AG04450 (cell line): Measurements from ENCODE around the gene MEIOSIN. TPM values are rescaled to one million over a fixed set of nuclear protein-coding genes. Genes with fewer than 3 reads are reported as not detected.

Experiments used
- CTCF ChIA-PET: fragments of 300-600, 350-600 bp; formaldehyde crosslinking; extraction: SDS; loops from one replicate; lab custom pipeline; 2022; ENCODE audit warnings: antibody characterized with exemption, inconsistent platforms; lab: Charles Lee
- POLR2A ChIA-PET: fragments of 350-600 bp; formaldehyde crosslinking; extraction: SDS; loops from one replicate; lab custom pipeline; 2021; ENCODE audit warnings: antibody characterized with exemption, inconsistent platforms; lab: Yijun Ruan, JAX
- DNase-seq: peaks from one replicate; pipeline ENCODE4 v3.0.0-alpha.2; 2011; ENCODE audit warnings: low read depth, low spot score
- H3K27ac ChIP-seq: one replicate; pipeline ENCODE4 v1.5.1; 2012; ENCODE audit warnings: low read depth, low read length, control low read depth
- H3K27me3 ChIP-seq: one replicate; pipeline ENCODE4 v1.6.0; 2012; ENCODE audit warnings: low read length; ENCODE audit not compliant: control insufficient read depth, insufficient read depth
- H3K4me3 ChIP-seq: 2 replicates; pipeline ENCODE4 v1.5.1; 2011; ENCODE audit warnings: mild to moderate bottlenecking, low read depth, low read length, control low read depth
- H3K9me3 ChIP-seq: 2 replicates; pipeline ENCODE4 v1.5.1; 2012; ENCODE audit warnings: low read length; ENCODE audit not compliant: control insufficient read depth, insufficient read depth
- CTCF ChIP-seq: IDR thresholded peaks from 2 replicates; pipeline ENCODE4 v1.5.1; 2011; ENCODE audit warnings: low read depth, low read length, control low read depth, inconsistent platforms
- polyA plus RNA-seq: library from polyadenylated mRNA; depleted of rRNA; stranded (reverse); fragments of >200 nt; gene quantifications from 2 replicates; pipeline ENCODE4 v1.2.3, GENCODE V29; 2011

Gene MEIOSIN
- polyA plus RNA-seq, 1 experiment: not detected

GRCh38 chr19:45764945-45765701 is 31.9 kb downstream of the MEIOSIN start:
- Histone ChIP-seq H3K27me3 (no peaks in the 10 kb centered on the region), H3K27ac (no peak overlapping the region), H3K9me3 (no peaks in the 10 kb centered on the region; the same call in 1 of the 2 replicates), H3K4me3 (no peak overlapping the region)
- no peak for TF ChIP-seq CTCF
- DNase-seq: no peak
- ChIA-PET POLR2A (interaction anchor here (0.6 kb wide), 1 partner anchor 48 kb away, joined by 13 read pairs; no protein-coding TSS in a partner anchor), CTCF (interaction anchor here (0.7 to 1.1 kb wide), 3 partner anchors 34 to 72 kb away, joined by 4 to 9 read pairs (median 5); no protein-coding TSS in a partner anchor)

- DNase-seq: no peak
- POLR2A ChIA-PET: no interaction called here
- CTCF ChIA-PET: no interaction called here
Observed at GRCh38 chr19:45765702-45766295, 32.6 kb downstream of the MEIOSIN start.

GRCh38 chr19:45766296-45766868 is 33.1 kb downstream of the MEIOSIN start:
- no peaks in the 10 kb centered on the region; the same call in 1 of the 2 replicates for H3K9me3 ChIP-seq
- peak overlapping the region; percentile 67 for H3K4me3 ChIP-seq
- ChIA-PET POLR2A (interaction anchor here (1.0 to 4.7 kb wide), 5 partner anchors 13 to 74 kb away, joined by 7 to 50 read pairs (median 27); partner anchors contain the start of genes FBXO46, QPCTL and SNRPD2), CTCF (no interaction called here)
- DNase-seq: no peak
- no peak for TF ChIP-seq CTCF
- H3K27me3 ChIP-seq: no peaks in the 10 kb centered on the region
- peak overlapping the region; percentile 91 for H3K27ac ChIP-seq

More at GRCh38 chr19:45765702-45766295, 32.6 kb downstream of the MEIOSIN start:
- Histone ChIP-seq H3K27me3 (no peaks in the 10 kb centered on the region), H3K9me3 (no peaks in the 10 kb centered on the region; the same call in 1 of the 2 replicates), H3K4me3 (no peak overlapping the region; the same call in 1 of the 2 replicates), H3K27ac (no peak overlapping the region)
- TF ChIP-seq CTCF: no peak

GRCh38 chr19:45766869-45767346 is 33.7 kb downstream of the MEIOSIN start:
- no peaks in the 10 kb centered on the region; the same call in 1 of the 2 replicates for H3K9me3 ChIP-seq
- DNase-seq: no peak
- H3K4me3 ChIP-seq: peak overlapping the region; percentile 67
- no peak for TF ChIP-seq CTCF
- no peaks in the 10 kb centered on the region for H3K27me3 ChIP-seq
- ChIA-PET POLR2A (interaction anchor here (0.8 to 4.7 kb wide), 7 partner anchors 13 to 74 kb away, joined by 4 to 50 read pairs (median 10); partner anchors contain the start of genes DMPK, FBXO46, QPCTL and SNRPD2), CTCF (interaction anchor here (1.4 kb wide), 1 partner anchor 74 kb away, joined by 6 read pairs; the partner anchor contains the start of gene QPCTL)
- peak overlapping the region; percentile 91 for H3K27ac ChIP-seq
